KBM-7 (cell line): ENCODE results near the gene APOB.
A peak's percentile ranks its signal among the peaks of the same experiment; 100 is the strongest.

Source experiments
- DNase-seq: peaks from one replicate; pipeline ENCODE4 v3.0.0-alpha.2; 2015
- in situ Hi-C: fragments of 300-500 bp; cut with MboI; formaldehyde crosslinking; loops from 2 replicates; pipeline ENCODE4 v1.14.3; 2020; ENCODE audit warnings: low sequenced_read_pairs, low pct_unique_long_range_greater_than_20kb, mixed read lengths

The APOB gene

DNA sequence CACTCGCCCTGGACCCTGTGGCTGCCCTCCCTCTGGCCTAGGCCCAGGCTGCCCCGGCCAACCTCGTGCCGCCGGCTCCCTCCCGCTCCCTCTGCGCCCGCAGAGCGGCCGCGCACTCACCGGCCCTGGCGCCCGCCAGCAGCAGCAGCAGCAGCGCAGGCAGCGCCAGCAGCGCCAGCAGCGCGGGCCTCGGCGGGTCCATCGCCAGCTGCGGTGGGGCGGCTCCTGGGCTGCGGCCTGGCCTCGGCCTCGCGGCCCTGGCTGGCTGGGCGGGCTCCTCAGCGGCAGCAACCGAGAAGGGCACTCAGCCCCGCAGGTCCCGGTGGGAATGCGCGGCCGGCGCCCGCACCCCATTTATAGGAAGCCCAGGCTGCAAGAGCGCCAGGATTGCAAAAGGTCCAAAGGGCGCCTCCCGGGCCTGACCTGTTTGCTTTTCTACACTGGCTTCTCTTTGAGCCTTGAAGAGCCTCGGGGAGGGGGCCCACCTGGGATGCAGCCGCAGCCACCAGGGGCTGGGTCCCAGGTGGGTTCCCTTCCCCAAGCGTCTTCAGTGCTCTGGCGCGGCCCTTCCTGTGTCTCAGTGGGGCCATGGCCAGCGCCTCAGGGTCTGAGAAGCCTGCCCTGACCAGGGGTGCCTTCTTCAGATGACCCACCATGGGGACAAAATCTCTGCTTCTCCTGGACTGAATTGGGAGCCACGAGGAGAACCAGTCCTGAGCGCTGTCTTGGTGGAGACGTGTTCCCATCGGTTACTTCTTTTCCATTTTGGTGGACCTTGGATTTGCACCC lies at the start of gene APOB:
APOB (minus strand) TSS at position 330 of the 789 bp plus-strand sequence; CDS start at position 202, 128 bp downstream.
- in situ Hi-C loops: loop anchor here (10.0 kb wide), 1 partner anchor 71 kb away; no protein-coding TSS in a partner anchor
- no peak for DNase-seq

DNA sequence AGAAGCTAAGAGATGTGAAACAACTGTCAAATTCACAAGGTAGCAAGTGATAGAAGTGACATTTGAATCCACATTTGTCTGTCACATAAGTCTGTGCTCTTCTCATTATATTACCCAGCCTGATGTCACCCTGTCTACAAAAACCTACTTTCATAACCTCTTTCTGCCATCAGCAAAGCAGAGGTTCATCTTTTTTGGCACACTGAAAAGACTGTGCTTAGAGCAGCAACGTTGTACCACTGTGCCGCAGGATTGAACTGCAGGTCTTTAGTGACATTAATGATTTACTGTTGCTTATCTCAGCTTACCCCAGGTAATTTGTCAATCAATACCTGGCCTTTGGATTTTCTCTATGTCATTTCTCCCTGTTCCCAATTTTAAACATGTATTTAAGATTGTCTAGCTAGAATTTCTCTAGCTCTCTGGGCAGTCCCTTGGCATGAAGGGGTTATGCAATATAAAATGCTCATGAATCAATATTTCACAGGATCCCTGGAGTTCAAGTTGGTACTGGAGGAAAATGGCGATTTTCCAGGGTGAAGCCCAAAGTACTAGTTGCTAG lies 48.5 kb upstream of the APOB start:
- no peak for DNase-seq
- in situ Hi-C loops: no loop called here

GRCh38 chr2:21084401-21084800 lies 40.5 kb upstream of the APOB start:
- in situ Hi-C loops: no loop called here
- no peak for DNase-seq

DNA sequence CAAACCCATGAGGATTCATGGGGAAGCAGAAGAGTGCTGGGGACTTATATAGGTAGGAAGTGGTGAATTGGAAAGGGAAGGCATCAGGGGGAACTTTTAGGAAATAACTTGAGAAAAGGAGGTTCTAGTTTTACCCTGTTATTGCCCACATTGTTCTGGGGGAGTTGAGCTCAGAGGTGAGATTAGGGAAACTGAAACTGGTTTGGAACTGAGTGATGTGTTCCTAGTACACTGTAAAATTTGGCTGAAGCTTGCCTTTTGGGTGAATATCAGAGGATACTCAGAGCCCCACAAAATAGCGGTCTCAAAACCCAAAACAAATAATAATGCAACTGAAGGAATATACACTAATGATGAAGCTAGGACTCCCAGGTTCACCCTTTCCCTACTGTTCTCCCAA lies 39.6 kb upstream of the APOB start:
- no peak for DNase-seq
- in situ Hi-C loops: no loop called here

DNA sequence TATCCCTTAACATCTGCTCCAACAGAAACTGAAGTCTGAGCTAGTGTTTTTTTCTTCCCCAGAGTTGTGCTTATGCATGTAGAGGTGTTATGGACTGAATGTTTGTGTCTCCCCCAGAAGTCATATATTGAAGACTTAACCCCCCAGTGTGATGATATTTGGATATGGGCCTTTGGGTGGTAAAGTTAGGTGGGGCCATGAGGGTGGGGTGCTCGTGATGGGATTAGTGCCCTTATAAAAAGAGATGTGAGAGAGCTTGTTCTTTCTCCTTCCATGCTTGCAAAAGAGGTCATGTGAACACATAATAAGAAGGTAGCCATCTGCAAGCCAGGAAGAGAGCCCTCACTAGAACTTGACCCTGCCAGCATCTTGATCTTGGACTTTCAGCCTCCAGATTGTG lies 34.4 kb upstream of the APOB start:
- DNase-seq: no peak
- in situ Hi-C loops: no loop called here

DNA sequence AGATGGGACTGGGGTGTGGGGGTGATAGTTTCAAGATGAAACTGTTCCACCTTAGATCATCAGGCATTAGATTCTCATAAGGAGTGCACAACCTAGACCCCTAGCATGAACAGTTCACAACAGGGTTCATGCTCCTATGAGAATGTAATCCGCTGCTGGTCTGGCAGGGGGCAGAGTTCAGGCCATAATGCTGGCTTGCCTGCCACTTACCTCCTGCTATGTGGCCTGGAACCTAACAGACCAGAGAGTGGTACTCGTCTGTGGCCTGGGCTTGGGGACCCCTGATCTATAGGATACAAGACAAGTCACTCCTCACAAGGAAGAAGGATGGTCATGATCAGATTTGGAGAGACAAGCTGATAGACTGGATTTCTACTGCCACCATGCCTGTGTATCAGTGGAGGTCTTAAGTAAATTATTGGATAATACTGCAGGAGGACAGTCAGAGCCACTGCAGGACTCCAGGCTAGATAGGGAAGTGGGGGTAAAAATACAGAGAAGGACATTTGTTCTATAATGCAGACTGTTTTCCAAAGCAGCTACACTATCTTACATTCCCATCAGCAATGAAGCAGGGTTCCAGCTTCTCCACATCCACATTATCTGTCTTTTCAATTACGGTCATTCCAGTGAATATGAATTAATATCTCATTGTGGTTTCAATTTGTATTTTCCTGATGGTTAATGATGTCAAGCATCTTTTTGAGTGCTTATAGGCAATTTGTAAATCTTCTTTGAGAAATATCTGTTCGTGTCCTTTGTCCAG lies 28.8 kb upstream of the APOB start:
- in situ Hi-C loops: no loop called here
- DNase-seq: no peak

DNA sequence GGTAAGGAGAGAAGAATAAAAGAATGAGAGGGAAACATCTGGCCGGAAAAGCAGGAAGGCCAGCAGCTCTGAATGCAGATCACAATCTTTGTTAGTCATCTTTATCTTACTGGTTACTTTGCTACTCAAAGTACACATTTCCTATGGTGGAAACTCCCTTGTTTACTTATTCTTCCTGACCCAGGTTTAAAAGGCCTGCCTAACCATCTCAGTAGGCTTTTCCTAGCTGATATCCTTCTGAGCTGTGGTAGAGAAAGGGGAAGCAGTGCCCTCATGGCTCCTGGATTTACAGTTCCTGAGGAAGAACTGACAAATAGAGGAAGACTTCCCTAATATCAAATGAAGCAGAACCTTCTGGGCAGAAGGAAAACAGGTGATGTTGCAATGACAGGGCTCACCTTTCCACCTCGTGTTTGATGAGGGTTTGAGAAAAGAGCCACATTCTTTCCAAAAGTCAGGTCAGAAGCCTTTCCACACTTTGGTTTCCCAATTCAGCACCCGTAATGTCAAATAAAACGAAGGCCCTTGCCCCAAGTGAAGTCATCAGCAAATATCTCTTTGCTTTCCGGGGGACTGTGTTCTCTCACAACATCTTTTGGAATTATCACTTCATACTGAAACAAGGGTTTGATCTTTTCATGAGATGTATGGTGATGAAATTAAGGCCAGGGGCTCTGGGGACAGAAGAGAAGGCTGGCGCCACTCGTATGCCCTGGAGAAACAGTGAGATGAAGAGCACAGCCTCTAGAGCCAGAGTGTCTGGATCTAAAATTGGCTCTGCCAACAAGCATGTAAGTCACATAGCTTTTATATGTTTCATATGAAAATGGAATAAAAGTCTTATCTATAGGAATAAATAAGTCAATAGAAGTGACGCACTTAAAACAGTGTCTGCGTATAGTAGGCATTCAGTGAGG lies 26.7 kb upstream of the APOB start:
- in situ Hi-C loops: no loop called here
- peak; percentile 4 for DNase-seq

DNA sequence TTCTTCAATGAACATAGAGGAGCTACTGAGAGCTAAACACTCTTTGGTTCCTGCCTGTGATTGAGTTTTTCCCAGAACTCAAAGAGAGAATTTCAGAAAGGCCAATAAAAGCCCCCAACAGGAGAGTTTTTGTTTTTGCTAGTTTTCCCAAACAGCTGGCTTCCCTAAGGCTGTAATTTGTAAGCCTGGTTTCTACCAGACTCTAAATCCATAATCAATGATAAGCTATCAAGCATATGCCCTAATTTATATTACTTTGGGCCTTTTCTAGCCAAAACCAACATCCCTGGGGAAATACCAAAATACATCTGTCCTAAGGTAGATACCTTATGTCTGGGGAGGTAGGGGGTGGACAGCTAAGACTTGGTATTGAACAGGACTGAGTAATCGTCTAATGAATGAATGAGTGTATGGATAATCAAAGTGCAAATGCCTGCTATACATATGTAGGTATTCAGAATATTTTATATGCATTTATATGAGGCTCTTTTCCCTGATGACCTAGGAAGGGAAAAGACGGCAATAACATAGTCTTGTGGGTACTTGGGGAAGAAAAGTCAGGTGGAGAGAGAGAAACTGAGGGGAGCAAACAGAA lies 26.0 kb upstream of the APOB start:
- in situ Hi-C loops: no loop called here
- no peak for DNase-seq

- no peak for DNase-seq
- in situ Hi-C loops: no loop called here
Observed at GRCh38 chr2:21067859-21068537, 24.1 kb upstream of the APOB start.

GRCh38 chr2:21067125-21067524 lies 23.3 kb upstream of the APOB start:
- DNase-seq: no peak
- in situ Hi-C loops: no loop called here

GRCh38 chr2:21059885-21060610 lies 16.2 kb upstream of the APOB start:
- in situ Hi-C loops: no loop called here
- DNase-seq: no peak

GRCh38 chr2:21057097-21057496 lies 13.2 kb upstream of the APOB start:
- no peak for DNase-seq
- in situ Hi-C loops: no loop called here

GRCh38 chr2:21055879-21056790 lies 12.3 kb upstream of the APOB start:
- in situ Hi-C loops: no loop called here
- DNase-seq: no peak

- DNase-seq: no peak
- in situ Hi-C loops: no loop called here
Observed at GRCh38 chr2:21055451-21055850, 11.6 kb upstream of the APOB start.

DNA sequence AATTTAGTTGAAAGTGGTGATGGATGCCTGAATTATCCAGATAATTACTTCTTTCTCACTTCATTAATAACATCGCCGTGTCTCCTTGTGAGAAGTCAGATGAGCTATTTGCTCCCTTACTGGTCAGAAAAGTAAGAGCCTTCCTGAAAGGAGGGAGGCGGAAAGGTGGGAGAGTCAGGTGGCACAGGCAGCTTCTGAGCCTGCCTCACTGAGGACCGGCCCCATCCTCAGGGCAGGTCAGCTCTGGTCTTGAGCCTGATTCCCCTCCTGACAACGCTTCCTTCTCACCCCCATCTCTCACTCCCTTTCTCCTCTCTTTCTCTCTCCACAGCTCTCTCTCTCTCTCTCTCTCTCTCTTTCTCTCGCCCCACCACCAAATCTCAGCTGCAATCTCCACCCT lies 10.1 kb upstream of the APOB start:
- in situ Hi-C loops: no loop called here
- no peak for DNase-seq

DNA sequence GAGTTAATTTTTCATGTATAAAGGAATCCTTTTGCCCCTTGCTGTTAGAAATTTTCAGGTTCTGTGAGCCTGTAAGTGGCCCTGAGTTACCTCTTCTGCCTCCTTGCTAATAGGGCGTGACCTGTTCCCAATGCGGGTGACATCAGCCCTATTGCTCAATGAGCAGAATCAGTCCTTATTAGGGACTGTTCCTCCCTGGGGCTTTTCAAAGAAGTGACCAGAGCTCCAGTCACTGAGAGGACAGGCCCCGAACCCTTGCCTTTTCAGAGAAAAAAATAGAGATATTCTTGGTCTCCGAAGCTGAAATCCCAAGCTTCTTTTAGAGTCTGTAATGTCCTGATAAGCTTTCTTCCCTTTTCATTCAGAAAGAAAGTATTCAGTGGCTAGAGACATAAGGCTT lies 8.2 kb upstream of the APOB start:
- in situ Hi-C loops: no loop called here
- DNase-seq: no peak

DNA sequence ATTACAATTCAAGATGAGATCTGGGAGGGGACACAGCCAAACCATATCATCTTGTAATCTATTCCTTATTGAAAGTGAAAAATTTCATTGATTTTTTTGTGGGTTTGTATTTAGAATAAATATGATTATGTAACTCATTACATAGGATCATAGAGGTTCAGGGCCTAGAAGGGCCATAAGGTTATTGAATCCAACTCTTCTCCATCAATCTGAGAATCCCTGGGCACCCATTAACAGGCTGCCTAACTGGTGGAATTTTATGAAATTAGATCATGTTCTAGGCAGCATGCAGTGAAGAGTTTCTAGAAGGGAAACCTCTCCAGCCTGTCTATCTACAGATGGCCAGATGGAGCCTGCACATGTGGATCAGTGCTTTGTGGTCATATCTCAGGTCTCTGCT lies 6.3 kb upstream of the APOB start:
- in situ Hi-C loops: no loop called here
- DNase-seq: no peak
